Measurements from ENCODE around the gene SMCO2. TPM values are rescaled to one million over a fixed set of nuclear protein-coding genes. Genes with fewer than 3 reads are reported as not detected.

The SMCO2 gene
- total RNA-seq, 1 donor from 2014 or later: not detected

- H3K9me3 ChIP-seq: no peaks in the 10 kb centered on the region
- no peaks in the 10 kb centered on the region for H3K4me1 ChIP-seq
- intact Hi-C loops (cut with DNase I): no loop called here
- DNase-seq (ENCODE audit: extremely low spot score in 2 of 2): no peak
- H3K27ac ChIP-seq: no peak overlapping the region
- H3K27me3 ChIP-seq: no peaks in the 10 kb centered on the region
- TF ChIP-seq CTCF (IDR thresholded peaks at IDR 0.05): no peak
- TF ChIP-seq POLR2AphosphoS5 (IDR thresholded peaks at IDR 0.05; ENCODE audit: insufficient read depth in 1 of 2, low read depth in 1 of 2): no peak
- TF ChIP-seq POLR2A (IDR thresholded peaks at IDR 0.05): no peak
- no peak overlapping the region for H3K4me3 ChIP-seq
- no peaks in the 10 kb centered on the region for H3K36me3 ChIP-seq
Measured at GRCh38 chr12:27513155-27513824, 66.8 kb downstream of the SMCO2 start.

DNA sequence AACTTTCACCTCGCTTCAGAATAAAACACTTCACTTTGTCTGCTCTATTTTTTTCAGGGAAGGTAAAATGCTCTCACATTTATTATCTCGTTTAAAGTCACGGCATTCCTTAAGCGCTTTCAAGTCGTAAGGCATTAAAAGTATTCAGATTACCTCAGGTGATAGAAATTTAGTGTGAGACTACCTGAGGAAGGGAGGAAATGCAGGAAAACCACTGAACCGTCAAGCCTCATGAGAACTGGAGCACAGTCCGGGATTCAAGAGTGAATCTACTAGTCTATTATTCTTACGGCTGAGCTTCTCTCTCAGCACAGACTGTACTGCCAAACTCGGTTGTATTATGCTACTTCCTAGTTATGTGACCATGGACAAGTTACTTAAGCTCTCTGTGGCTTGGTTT is 69.1 kb downstream of the SMCO2 start:
- TF ChIP-seq CTCF (IDR thresholded peaks at IDR 0.05) (no peak), POLR2AphosphoS5 (IDR thresholded peaks at IDR 0.05; ENCODE audit: insufficient read depth in 1 of 2, low read depth in 1 of 2) (no peak), POLR2A (IDR thresholded peaks at IDR 0.05) (no peak)
- no peaks in the 10 kb centered on the region for H3K9me3 ChIP-seq
- no peak overlapping the region for H3K27ac ChIP-seq
- no peak for DNase-seq (ENCODE audit: extremely low spot score in 2 of 2)
- no peaks in the 10 kb centered on the region for H3K36me3 ChIP-seq
- peaks cover under 1% of the 10 kb centered on the region for H3K4me1 ChIP-seq
- H3K27me3 ChIP-seq: no peaks in the 10 kb centered on the region
- intact Hi-C loops (cut with DNase I): no loop called here
- H3K4me3 ChIP-seq: no peak overlapping the region

- TF ChIP-seq POLR2AphosphoS5 (IDR thresholded peaks at IDR 0.05; ENCODE audit: insufficient read depth in 1 of 2, low read depth in 1 of 2): no peak
- no peak for TF ChIP-seq CTCF (IDR thresholded peaks at IDR 0.05)
- TF ChIP-seq POLR2A (IDR thresholded peaks at IDR 0.05): no peak
- Histone ChIP-seq H3K36me3 (no peaks in the 10 kb centered on the region), H3K27ac (no peak overlapping the region), H3K4me3 (no peak overlapping the region), H3K27me3 (no peaks in the 10 kb centered on the region), H3K4me1 (peaks cover 6% of the 10 kb centered on the region), H3K9me3 (no peaks in the 10 kb centered on the region)
- intact Hi-C loops (cut with DNase I): no loop called here
- no peak for DNase-seq (ENCODE audit: extremely low spot score in 2 of 2)
Measured at GRCh38 chr12:27516625-27517024, 70.1 kb downstream of the SMCO2 start.

DNA sequence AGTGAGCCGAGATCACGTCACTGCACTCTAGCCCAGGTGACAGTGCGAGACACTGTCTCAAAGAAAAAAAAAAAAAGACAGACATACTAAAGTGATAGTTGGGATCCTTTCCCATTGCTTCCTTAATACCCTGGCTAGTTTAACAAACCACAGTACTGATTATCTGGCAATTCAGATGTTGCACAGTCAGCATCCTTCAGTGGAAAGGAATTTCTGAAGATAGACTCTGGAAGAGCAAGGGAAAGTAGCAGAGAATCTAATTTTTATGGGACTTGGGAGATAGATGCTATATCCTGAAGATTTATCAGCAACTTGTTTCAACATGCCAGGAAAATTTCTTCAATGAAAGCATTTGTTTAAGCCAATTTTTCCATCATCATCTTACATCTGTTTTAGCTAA is 71.0 kb downstream of the SMCO2 start:
- Histone ChIP-seq H3K4me1 (peaks cover 6% of the 10 kb centered on the region), H3K4me3 (no peak overlapping the region), H3K36me3 (no peaks in the 10 kb centered on the region), H3K27me3 (no peaks in the 10 kb centered on the region), H3K9me3 (no peaks in the 10 kb centered on the region), H3K27ac (no peak overlapping the region)
- intact Hi-C loops (cut with DNase I): no loop called here
- DNase-seq (ENCODE audit: extremely low spot score in 2 of 2): no peak
- TF ChIP-seq POLR2AphosphoS5 (IDR thresholded peaks at IDR 0.05; ENCODE audit: insufficient read depth in 1 of 2, low read depth in 1 of 2) (no peak), POLR2A (IDR thresholded peaks at IDR 0.05) (no peak), CTCF (IDR thresholded peaks at IDR 0.05) (no peak)

GRCh38 chr12:27517961-27518665 is 71.6 kb downstream of the SMCO2 start:
- TF ChIP-seq POLR2AphosphoS5 (IDR thresholded peaks at IDR 0.05; ENCODE audit: insufficient read depth in 1 of 2, low read depth in 1 of 2) (no peak), POLR2A (IDR thresholded peaks at IDR 0.05) (no peak), CTCF (IDR thresholded peaks at IDR 0.05) (no peak)
- H3K27ac ChIP-seq: no peak overlapping the region
- peaks cover 11% of the 10 kb centered on the region for H3K4me1 ChIP-seq
- H3K4me3 ChIP-seq: no peak overlapping the region
- intact Hi-C loops (cut with DNase I): no loop called here
- H3K36me3 ChIP-seq: no peaks in the 10 kb centered on the region
- no peak for DNase-seq (ENCODE audit: extremely low spot score in 2 of 2)
- H3K27me3 ChIP-seq: no peaks in the 10 kb centered on the region
- no peaks in the 10 kb centered on the region for H3K9me3 ChIP-seq
